PC-3 (cell line): ENCODE data around the gene PRTN3. TPM values are rescaled to one million over a fixed set of nuclear protein-coding genes. Genes with fewer than 3 reads are reported as not detected.

Experiments
- ATAC-seq: fragments of 200-7000 bp; cut with Tn5 transposase; 2 replicates; pipeline ENCODE4 v1.9.1; 2020; ENCODE audit warnings: mild to moderate bottlenecking, moderate library complexity
- BruUV-seq: library from RNA; stranded (reverse); fragments of 400-500 nt; replicated peaks from 2 replicates; lab custom pipeline; 2021; lab: Mats Ljungman, UMichigan
- CTCF ChIA-PET: fragments of 300-600 bp; sonication (Branson Sonifier 250); formaldehyde crosslinking; loops from one replicate; lab custom pipeline; 2022; ENCODE audit warnings: antibody characterized with exemption; lab: Charles Lee
- POLR2A ChIA-PET: fragments of 300-600 bp; sonication (Branson Sonifier 250); formaldehyde crosslinking; loops from one replicate; lab custom pipeline; 2022; ENCODE audit warnings: antibody characterized with exemption; ENCODE audit not compliant: unreplicated experiment; lab: Charles Lee
- DNase-seq: peaks from one replicate; pipeline ENCODE4 v3.0.0-alpha.2; 2015
- H2AFZ ChIP-seq: fragments of 300-600 bp; sonication (generic); 2 replicates; pipeline ENCODE4 v1.6.0; 2016; ENCODE audit warnings: antibody characterized with exemption, low read length
- H3F3A ChIP-seq: fragments of 300-600 bp; sonication (generic); one replicate; pipeline ENCODE4 v1.6.0; 2017; ENCODE audit warnings: antibody characterized with exemption, low read length, control low read depth, mild to moderate bottlenecking; ENCODE audit not compliant: unreplicated experiment
- H3K27ac ChIP-seq: fragments of 300-600 bp; sonication (generic); 2 replicates; pipeline ENCODE4 v1.5.1; 2016; ENCODE audit warnings: mild to moderate bottlenecking, low read length
- H3K27me3 ChIP-seq: fragments of 300-600 bp; sonication (generic); 2 replicates; pipeline ENCODE4 v1.6.1; 2016; ENCODE audit warnings: low read length, mixed read lengths
- H3K36me3 ChIP-seq: fragments of 300-600 bp; sonication (generic); 2 replicates; pipeline ENCODE4 v1.6.1; 2016; ENCODE audit warnings: low read depth, mixed run types, low read length, mixed read lengths
- H3K4me1 ChIP-seq: fragments of 300-600 bp; sonication (generic); 2 replicates; pipeline ENCODE4 v1.5.1; 2016; ENCODE audit warnings: low read length; ENCODE audit not compliant: insufficient read depth
- H3K4me2 ChIP-seq: fragments of 300-600 bp; sonication (generic); 2 replicates; pipeline ENCODE4 v1.6.0; 2016; ENCODE audit warnings: low read length
- H3K4me3 ChIP-seq: fragments of 300-600 bp; sonication (generic); 2 replicates; pipeline ENCODE4 v1.5.1; 2016; ENCODE audit warnings: mild to moderate bottlenecking, low read length, mixed read lengths
- H3K79me2 ChIP-seq: fragments of 300-600 bp; sonication (generic); 2 replicates; pipeline ENCODE4 v1.6.1; 2017; ENCODE audit warnings: low read length, mixed read lengths
- H3K9ac ChIP-seq: fragments of 300-600 bp; sonication (generic); 2 replicates; pipeline ENCODE4 v1.6.0; 2016; ENCODE audit warnings: mild to moderate bottlenecking, low read length
- H3K9me2 ChIP-seq: fragments of 300-600 bp; sonication (generic); replicated peaks from 2 replicates; pipeline ENCODE4 v1.6.1; 2016; ENCODE audit warnings: mixed run types, low read length, mixed read lengths
- H3K9me3 ChIP-seq: fragments of 300-600 bp; sonication (generic); 2 replicates; pipeline ENCODE4 v1.6.1; 2016; ENCODE audit warnings: low read length, mixed read lengths
- H4K20me1 ChIP-seq: fragments of 300-600 bp; sonication (generic); 2 replicates; pipeline ENCODE4 v1.6.1; 2016; ENCODE audit warnings: low read length, mixed read lengths
- EZH2 ChIP-seq: fragments of 300-600 bp; sonication (generic); IDR thresholded peaks from one replicate; pipeline ENCODE4 v1.6.1; 2017; ENCODE audit warnings: antibody characterized with exemption, mild to moderate bottlenecking, low read length; ENCODE audit not compliant: unreplicated experiment
- EZH2phosphoT487 ChIP-seq: fragments of 300-600 bp; sonication (generic); IDR thresholded peaks from 2 replicates; pipeline ENCODE4 v1.6.1; 2018; ENCODE audit warnings: mild to moderate bottlenecking, antibody characterized with exemption, low read length, borderline replicate concordance
- intact Hi-C: fragments of 100-400 bp; cut with micrococcal nuclease; formaldehyde crosslinking; loops from 2 replicates; pipeline ENCODE4 v1.9.0; 2023
- total RNA-seq: library from RNA; depleted of rRNA; stranded (reverse); fragments of >200 nt; gene quantifications from 2 replicates; pipeline ENCODE4 v1.2.3, GENCODE V29; 2014
- TF ChIP-seq, protein P1 (sequence below): fragments of 300-600 bp; sonication (generic); conservative IDR thresholded peaks from 2 replicates; pipeline ENCODE4 v1.5.1; 2017; ENCODE audit warnings: antibody characterized with exemption, low read depth, mild to moderate bottlenecking, low read length

The PRTN3 gene
- total RNA-seq, 1 experiment from 2014 or later = 0.29 TPM

DNA sequence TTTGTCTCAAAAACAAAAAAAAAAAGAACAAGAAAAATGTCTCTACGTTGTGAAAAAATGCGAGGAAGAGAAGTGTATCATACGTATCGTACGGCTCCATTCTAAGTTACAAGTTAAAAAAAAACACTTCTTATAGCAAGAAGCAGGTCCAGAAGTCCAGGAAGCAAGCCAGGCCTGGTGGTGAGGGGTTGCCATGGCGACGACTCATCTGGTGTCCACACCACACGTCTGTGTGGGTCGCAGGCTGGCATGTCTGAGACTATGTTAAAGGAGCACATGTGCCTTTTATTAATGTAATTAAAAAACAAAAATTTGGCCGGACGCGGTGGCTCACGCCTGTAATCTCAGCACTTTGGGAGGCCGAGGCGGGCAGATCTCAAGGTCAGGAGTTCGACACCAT is 46.3 kb downstream of the PRTN3 start:
- Histone ChIP-seq H3K4me3 (no peak overlapping the region), H2AFZ (no peak overlapping the region), H3K9me2 (no peaks in the 10 kb centered on the region), H3K36me3 (no peaks in the 10 kb centered on the region; the same call in 1 of the 2 replicates), H3K9me3 (no peaks in the 10 kb centered on the region), H4K20me1 (no peaks in the 10 kb centered on the region), H3K27me3 (no peaks in the 10 kb centered on the region), H3K4me1 (peaks cover 9% of the 10 kb centered on the region; the same call in 1 of the 2 replicates), H3K4me2 (no peak overlapping the region), H3K9ac (no peak overlapping the region), H3K79me2 (peaks cover 9% of the 10 kb centered on the region), H3F3A (no peaks in the 10 kb centered on the region), H3K27ac (no peak overlapping the region)
- ATAC-seq (no peak), DNase-seq (no peak)
- CTCF ChIA-PET = no interaction called here
- no TSS peak for BruUV-seq
- intact Hi-C loops = no loop called here
- POLR2A ChIA-PET = no interaction called here
- TF ChIP-seq EZH2phosphoT487 (no peak), EZH2 (no peak)
- TF ChIP-seq, protein P1, sequence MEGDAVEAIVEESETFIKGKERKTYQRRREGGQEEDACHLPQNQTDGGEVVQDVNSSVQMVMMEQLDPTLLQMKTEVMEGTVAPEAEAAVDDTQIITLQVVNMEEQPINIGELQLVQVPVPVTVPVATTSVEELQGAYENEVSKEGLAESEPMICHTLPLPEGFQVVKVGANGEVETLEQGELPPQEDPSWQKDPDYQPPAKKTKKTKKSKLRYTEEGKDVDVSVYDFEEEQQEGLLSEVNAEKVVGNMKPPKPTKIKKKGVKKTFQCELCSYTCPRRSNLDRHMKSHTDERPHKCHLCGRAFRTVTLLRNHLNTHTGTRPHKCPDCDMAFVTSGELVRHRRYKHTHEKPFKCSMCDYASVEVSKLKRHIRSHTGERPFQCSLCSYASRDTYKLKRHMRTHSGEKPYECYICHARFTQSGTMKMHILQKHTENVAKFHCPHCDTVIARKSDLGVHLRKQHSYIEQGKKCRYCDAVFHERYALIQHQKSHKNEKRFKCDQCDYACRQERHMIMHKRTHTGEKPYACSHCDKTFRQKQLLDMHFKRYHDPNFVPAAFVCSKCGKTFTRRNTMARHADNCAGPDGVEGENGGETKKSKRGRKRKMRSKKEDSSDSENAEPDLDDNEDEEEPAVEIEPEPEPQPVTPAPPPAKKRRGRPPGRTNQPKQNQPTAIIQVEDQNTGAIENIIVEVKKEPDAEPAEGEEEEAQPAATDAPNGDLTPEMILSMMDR = no peak

DNA sequence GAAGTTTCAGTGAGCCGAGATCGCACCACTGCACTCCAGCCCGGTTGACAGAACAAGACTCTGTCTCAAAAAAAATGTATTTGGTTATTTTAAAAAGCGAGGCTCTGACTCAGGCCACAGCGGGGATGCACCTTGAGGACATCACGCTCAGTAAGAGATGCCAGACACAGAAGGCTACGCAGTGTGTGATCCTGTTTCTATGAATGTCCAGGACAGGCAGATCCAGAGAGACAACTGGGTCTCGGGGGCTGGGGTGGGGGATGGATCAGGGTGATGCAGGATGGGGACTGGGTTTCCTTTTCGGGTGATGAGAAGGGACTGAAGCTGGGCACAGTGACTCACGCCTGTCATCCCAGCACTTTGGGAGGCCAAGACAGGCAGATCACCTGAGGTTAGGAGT is 46.8 kb downstream of the PRTN3 start:
- peaks cover 9% of the 10 kb centered on the region; the same call in 1 of the 2 replicates for H3K4me1 ChIP-seq
- no TSS peak for BruUV-seq
- POLR2A ChIA-PET = no interaction called here
- H3K9me2 ChIP-seq = no peaks in the 10 kb centered on the region
- no peak for DNase-seq
- H3K9ac ChIP-seq = no peak overlapping the region
- no peaks in the 10 kb centered on the region; the same call in 1 of the 2 replicates for H3K36me3 ChIP-seq
- no peak for ATAC-seq
- H3K27ac ChIP-seq = no peak overlapping the region
- CTCF ChIA-PET = no interaction called here
- no peaks in the 10 kb centered on the region for H3K9me3 ChIP-seq
- no peaks in the 10 kb centered on the region for H3K27me3 ChIP-seq
- no peaks in the 10 kb centered on the region for H4K20me1 ChIP-seq
- no peak overlapping the region for H2AFZ ChIP-seq
- H3K4me3 ChIP-seq = no peak overlapping the region
- H3K4me2 ChIP-seq = no peak overlapping the region
- H3K79me2 ChIP-seq = peaks cover 15% of the 10 kb centered on the region
- no peak for TF ChIP-seq EZH2
- TF ChIP-seq, protein P1 = no peak
- no peak for TF ChIP-seq EZH2phosphoT487
- intact Hi-C loops = no loop called here
- no peaks in the 10 kb centered on the region for H3F3A ChIP-seq

DNA sequence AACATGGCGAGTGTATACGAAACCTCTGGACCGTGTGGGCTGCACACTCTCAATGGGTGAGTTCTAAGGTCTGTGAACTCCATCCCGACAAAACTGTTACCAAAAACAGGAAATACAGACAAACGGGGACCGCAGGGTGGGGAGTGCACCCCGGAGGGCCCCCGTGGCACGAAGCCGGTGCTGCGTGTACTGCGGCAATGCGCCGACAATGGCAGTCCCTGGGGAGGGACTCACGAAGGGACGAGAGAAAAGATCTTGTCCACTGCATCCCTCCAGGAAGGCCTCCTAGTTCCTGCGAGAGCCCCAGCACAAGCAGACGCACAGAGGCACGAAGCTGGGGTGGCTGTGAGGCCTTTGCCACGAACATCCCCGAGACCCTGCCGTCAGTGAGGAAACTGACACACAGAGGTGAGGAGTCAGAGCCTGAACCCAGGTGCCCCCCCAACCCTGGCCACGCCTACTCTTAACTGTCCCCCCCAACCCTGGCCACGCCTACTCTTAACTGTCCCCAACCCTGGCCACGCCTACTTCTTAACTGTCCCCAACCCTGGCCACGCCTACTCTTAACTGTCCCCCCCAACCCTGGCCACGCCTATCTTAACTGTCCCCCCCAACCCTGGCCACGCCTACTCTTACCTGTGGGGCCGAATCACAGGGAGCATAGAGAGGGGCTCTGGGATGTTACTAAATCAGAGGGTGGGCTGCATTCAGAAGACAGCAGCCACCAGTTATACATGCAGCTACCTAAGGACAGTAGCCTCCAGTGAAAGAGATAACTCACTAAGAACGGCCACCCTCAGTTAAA is 48.0 kb downstream of the PRTN3 start:
- no peaks in the 10 kb centered on the region for H3K9me3 ChIP-seq
- no peak overlapping the region for H2AFZ ChIP-seq
- no peaks in the 10 kb centered on the region for H4K20me1 ChIP-seq
- H3K79me2 ChIP-seq = peaks cover 15% of the 10 kb centered on the region
- no peak for ATAC-seq
- intact Hi-C loops = no loop called here
- no peak overlapping the region for H3K4me3 ChIP-seq
- ChIA-PET CTCF (no interaction called here), POLR2A (no interaction called here)
- H3K27ac ChIP-seq = no peak overlapping the region
- no peaks in the 10 kb centered on the region for H3K27me3 ChIP-seq
- H3K4me1 ChIP-seq = peaks cover 8% of the 10 kb centered on the region; the same call in 1 of the 2 replicates
- H3K4me2 ChIP-seq = no peak overlapping the region
- BruUV-seq = no TSS peak
- DNase-seq = no peak
- no peaks in the 10 kb centered on the region; the same call in 1 of the 2 replicates for H3K36me3 ChIP-seq
- peaks cover 2% of the 10 kb centered on the region for H3F3A ChIP-seq
- no peaks in the 10 kb centered on the region for H3K9me2 ChIP-seq
- TF ChIP-seq EZH2phosphoT487 (no peak), EZH2 (no peak)
- TF ChIP-seq, protein P1 = no peak
- H3K9ac ChIP-seq = no peak overlapping the region
